Peyer's patch (tissue), 4 donors: ENCODE measurements around the gene FURIN.

ENCODE experiments used
- POLR2A ChIP-seq, 2 donors: fragments of 450-650 bp; IDR thresholded peaks; one replicate each; pipeline ENCODE4 v1.5.1; 2017; ENCODE audit warnings: antibody characterized with exemption in 2 of 2, mild to moderate bottlenecking in 2 of 2, moderate library complexity in 2 of 2
- TF ChIP-seq, protein P1 (sequence below), 6 experiments: fragments of 450-650 bp in 4 of 6; fragments of 200-600 bp in 2 of 6; sonication (generic) in 1 of 6; IDR thresholded peaks; one replicate each; pipeline ENCODE4 v1.5.1; 2017 to 2019; ENCODE audit warnings: antibody characterized with exemption in 6 of 6, mild to moderate bottlenecking in 3 of 6, moderate library complexity in 1 of 6

DNA sequence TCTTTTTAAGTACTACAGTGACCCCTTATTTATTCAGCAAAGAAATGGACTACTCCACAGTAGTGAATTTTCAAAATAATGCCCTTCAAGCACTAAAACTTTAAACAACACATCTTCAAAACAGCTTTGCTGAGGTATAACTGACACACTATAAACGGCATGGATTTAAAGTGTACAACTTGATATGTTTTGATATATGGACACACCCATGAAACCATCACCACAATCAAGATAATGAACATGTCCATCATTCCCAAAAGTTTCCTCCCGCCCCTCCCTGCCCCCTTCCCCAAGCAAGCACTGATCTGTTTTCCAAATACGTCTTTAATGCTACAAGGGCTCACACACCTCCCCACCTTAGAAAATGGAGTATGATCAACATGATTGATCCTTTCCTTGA is 1.6 kb upstream of the FURIN start:
- TF ChIP-seq, protein P1, sequence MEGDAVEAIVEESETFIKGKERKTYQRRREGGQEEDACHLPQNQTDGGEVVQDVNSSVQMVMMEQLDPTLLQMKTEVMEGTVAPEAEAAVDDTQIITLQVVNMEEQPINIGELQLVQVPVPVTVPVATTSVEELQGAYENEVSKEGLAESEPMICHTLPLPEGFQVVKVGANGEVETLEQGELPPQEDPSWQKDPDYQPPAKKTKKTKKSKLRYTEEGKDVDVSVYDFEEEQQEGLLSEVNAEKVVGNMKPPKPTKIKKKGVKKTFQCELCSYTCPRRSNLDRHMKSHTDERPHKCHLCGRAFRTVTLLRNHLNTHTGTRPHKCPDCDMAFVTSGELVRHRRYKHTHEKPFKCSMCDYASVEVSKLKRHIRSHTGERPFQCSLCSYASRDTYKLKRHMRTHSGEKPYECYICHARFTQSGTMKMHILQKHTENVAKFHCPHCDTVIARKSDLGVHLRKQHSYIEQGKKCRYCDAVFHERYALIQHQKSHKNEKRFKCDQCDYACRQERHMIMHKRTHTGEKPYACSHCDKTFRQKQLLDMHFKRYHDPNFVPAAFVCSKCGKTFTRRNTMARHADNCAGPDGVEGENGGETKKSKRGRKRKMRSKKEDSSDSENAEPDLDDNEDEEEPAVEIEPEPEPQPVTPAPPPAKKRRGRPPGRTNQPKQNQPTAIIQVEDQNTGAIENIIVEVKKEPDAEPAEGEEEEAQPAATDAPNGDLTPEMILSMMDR (IDR thresholded peaks at IDR 0.05), result no peak
- no peak for TF ChIP-seq POLR2A (IDR thresholded peaks at IDR 0.05)
